CD4-positive, alpha-beta T cell treated with Interleukin-1 beta for 1 hour (primary cell): ENCODE data around the gene GRIN2A.
A peak's percentile ranks its signal among the peaks of the same experiment; 100 is the strongest.

Source experiments
- DNase-seq, 2 donors: peaks; one replicate each; pipeline ENCODE4 v3.0.0-alpha.2; 2020 to 2022

GRIN2A gene

GRCh38 chr16:10181196-10182162 is 749 bp downstream of the GRIN2A start:
- peak; percentile 3 to 16 for DNase-seq

- DNase-seq = peak in 1 of 2 donors; percentile 4
These were observed 1.5 kb downstream of the GRIN2A start for GRCh38 chr16:10180771-10181163.

- no peak for DNase-seq
These were observed 2.0 kb downstream of the GRIN2A start for GRCh38 chr16:10180042-10180770.

- DNase-seq = no peak
These were observed 3.7 kb downstream of the GRIN2A start for GRCh38 chr16:10178526-10178925.

GRCh38 chr16:10178080-10178479 is 4.1 kb downstream of the GRIN2A start:
- no peak for DNase-seq

- no peak for DNase-seq
These were observed 9.2 kb downstream of the GRIN2A start for GRCh38 chr16:10172848-10173655.

- no peak for DNase-seq
These were observed 11.0 kb downstream of the GRIN2A start for GRCh38 chr16:10171221-10171620.

GRCh38 chr16:10169904-10170410 is 12.3 kb downstream of the GRIN2A start:
- no peak for DNase-seq

- no peak for DNase-seq
These were observed 13.2 kb downstream of the GRIN2A start for GRCh38 chr16:10169031-10169430.

- DNase-seq = no peak
These were observed 14.0 kb downstream of the GRIN2A start for GRCh38 chr16:10168258-10168657.

GRCh38 chr16:10165643-10166042 is 16.6 kb downstream of the GRIN2A start:
- no peak for DNase-seq

GRCh38 chr16:10162981-10163380 is 19.2 kb downstream of the GRIN2A start:
- DNase-seq = no peak

GRCh38 chr16:10156099-10156498 is 26.1 kb downstream of the GRIN2A start:
- no peak for DNase-seq

GRCh38 chr16:10154389-10154788 is 27.8 kb downstream of the GRIN2A start:
- DNase-seq = no peak

- DNase-seq = no peak
These were observed 28.2 kb downstream of the GRIN2A start for GRCh38 chr16:10153985-10154384.

- DNase-seq = no peak
These were observed 30.5 kb downstream of the GRIN2A start for GRCh38 chr16:10151718-10152117.

- DNase-seq = no peak
These were observed 31.3 kb downstream of the GRIN2A start for GRCh38 chr16:10150906-10151305.

- no peak for DNase-seq
These were observed 36.6 kb downstream of the GRIN2A start for GRCh38 chr16:10145542-10146035.

GRCh38 chr16:10141671-10142070 is 40.6 kb downstream of the GRIN2A start:
- DNase-seq = no peak

- DNase-seq = no peak
These were observed 43.3 kb downstream of the GRIN2A start for GRCh38 chr16:10138881-10139280.

GRCh38 chr16:10137341-10137740 is 44.9 kb downstream of the GRIN2A start:
- no peak for DNase-seq

GRCh38 chr16:10136916-10137315 is 45.3 kb downstream of the GRIN2A start:
- DNase-seq = no peak

GRCh38 chr16:10130538-10130937 is 51.7 kb downstream of the GRIN2A start:
- DNase-seq = no peak
